Brain microvascular endothelial cell (primary cell): Measurements from ENCODE around the gene KIAA1549.

Source experiments
- DNase-seq: peaks from one replicate; pipeline ENCODE4 v3.0.0-alpha.2; 2020
- H3K27ac ChIP-seq: fragments of 250-450 bp; sonication (Bioruptor Pico); 2 replicates; pipeline ENCODE4 v1.5.1; 2020; ENCODE audit warnings: mild to moderate bottlenecking, moderate library complexity
- H3K27me3 ChIP-seq: fragments of 250-450 bp; sonication (Bioruptor Pico); replicated peaks from 2 replicates; pipeline ENCODE4 v1.5.1; 2020; ENCODE audit warnings: mild to moderate bottlenecking
- H3K36me3 ChIP-seq: fragments of 250-450 bp; sonication (Bioruptor Pico); replicated peaks from 2 replicates; pipeline ENCODE4 v1.5.1; 2020; ENCODE audit warnings: mild to moderate bottlenecking
- H3K4me3 ChIP-seq: 2 replicates; pipeline ENCODE4 v1.5.1; 2011; ENCODE audit warnings: low read depth, mild to moderate bottlenecking, control low read depth, low read length, moderate library complexity
- in situ Hi-C: cut with HindIII; loops from 2 replicates; pipeline ENCODE4 v1.10.0; 2017; ENCODE audit warnings: low sequenced_read_pairs, low pct_ligation_motif_present
- TF ChIP-seq, protein P1 (sequence below): IDR thresholded peaks from 2 replicates; pipeline ENCODE4 v1.5.1; 2011; ENCODE audit warnings: low read depth, mild to moderate bottlenecking, moderate library complexity, low read length, control low read depth, inconsistent platforms; ENCODE audit errors: missing control alignments

The KIAA1549 gene

GRCh38 chr7:138987686-138988085 is 6.5 kb upstream of the KIAA1549 start:
- no peak for DNase-seq

DNA sequence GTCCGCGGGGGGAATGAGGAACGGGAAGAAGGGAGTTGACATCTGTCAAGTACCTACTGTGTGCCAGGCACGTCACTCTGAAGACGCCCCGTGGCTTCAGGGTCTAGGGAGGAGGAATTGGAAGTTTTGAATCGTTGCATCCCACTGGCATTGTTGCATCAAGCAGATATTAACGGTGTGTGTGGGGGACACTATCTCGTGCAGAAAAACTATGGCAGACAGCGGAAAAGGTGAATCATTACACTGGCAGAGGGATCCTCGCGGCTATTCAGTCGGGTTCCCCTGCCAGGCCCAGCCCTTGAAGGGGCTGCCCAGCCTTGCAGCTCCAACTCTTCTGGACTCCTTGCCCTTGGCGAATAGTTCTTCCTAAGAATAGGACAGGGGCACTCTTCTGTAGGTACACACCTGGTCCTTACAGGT is 1.0 kb upstream of the KIAA1549 start:
- in situ Hi-C loops = no loop called here
- Histone ChIP-seq H3K36me3 (no peaks in the 10 kb centered on the region), H3K27ac (no peak overlapping the region), H3K4me3 (peak overlapping the region; percentile 61), H3K27me3 (no peaks in the 10 kb centered on the region)
- TF ChIP-seq, protein P1, sequence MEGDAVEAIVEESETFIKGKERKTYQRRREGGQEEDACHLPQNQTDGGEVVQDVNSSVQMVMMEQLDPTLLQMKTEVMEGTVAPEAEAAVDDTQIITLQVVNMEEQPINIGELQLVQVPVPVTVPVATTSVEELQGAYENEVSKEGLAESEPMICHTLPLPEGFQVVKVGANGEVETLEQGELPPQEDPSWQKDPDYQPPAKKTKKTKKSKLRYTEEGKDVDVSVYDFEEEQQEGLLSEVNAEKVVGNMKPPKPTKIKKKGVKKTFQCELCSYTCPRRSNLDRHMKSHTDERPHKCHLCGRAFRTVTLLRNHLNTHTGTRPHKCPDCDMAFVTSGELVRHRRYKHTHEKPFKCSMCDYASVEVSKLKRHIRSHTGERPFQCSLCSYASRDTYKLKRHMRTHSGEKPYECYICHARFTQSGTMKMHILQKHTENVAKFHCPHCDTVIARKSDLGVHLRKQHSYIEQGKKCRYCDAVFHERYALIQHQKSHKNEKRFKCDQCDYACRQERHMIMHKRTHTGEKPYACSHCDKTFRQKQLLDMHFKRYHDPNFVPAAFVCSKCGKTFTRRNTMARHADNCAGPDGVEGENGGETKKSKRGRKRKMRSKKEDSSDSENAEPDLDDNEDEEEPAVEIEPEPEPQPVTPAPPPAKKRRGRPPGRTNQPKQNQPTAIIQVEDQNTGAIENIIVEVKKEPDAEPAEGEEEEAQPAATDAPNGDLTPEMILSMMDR = no peak
- DNase-seq = no peak

More at GRCh38 chr7:138987686-138988085, 6.5 kb upstream of the KIAA1549 start:
- no peak overlapping the region for H3K27ac ChIP-seq
- in situ Hi-C loops = no loop called here
- H3K27me3 ChIP-seq = no peaks in the 10 kb centered on the region
- no peaks in the 10 kb centered on the region for H3K36me3 ChIP-seq
- TF ChIP-seq, protein P1 = no peak
- H3K4me3 ChIP-seq = no peak overlapping the region

GRCh38 chr7:138980563-138981291 is 462 bp downstream of the KIAA1549 start:
- no peak for DNase-seq
- H3K27ac ChIP-seq = no peak overlapping the region
- H3K36me3 ChIP-seq = no peaks in the 10 kb centered on the region
- in situ Hi-C loops = no loop called here
- H3K4me3 ChIP-seq = peak overlapping the region; percentile 74
- no peaks in the 10 kb centered on the region for H3K27me3 ChIP-seq
- TF ChIP-seq, protein P1 = no peak

DNA sequence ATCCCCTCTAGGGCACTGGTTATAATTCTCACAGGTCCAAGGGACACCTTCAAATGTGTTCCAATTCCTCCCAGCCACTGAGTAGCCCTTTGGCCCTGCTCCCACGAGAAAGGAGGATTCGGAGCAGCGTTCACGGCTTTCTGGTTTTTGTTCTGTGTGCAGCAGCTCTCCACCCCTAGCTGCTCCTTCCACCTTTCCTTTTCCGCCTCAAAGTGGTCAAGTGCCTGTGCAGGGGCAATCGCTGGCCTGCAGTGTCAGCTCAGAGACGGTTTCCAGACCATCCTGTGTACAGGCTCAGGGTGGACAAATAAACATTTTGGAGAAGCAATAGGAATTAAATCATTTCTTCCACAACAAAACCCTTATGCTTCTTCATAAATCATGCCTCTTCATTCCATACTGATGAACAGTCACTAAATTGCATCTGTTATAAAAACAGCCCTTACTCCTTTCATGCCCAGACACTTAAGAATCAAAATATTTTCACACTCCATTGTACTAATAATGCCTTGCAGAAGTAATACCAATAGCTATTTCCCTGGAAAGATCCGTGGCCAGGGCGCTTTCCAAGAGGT is 1.1 kb downstream of the KIAA1549 start:
- Histone ChIP-seq H3K36me3 (no peaks in the 10 kb centered on the region), H3K4me3 (peak overlapping the region; percentile 74), H3K27ac (no peak overlapping the region), H3K27me3 (no peaks in the 10 kb centered on the region)
- TF ChIP-seq, protein P1 = no peak
- in situ Hi-C loops = no loop called here
- no peak for DNase-seq

GRCh38 chr7:138979226-138979979 is 1.8 kb downstream of the KIAA1549 start:
- in situ Hi-C loops = no loop called here

More at GRCh38 chr7:138979226-138979979, 1.8 kb downstream of the KIAA1549 start:
- no peak overlapping the region for H3K4me3 ChIP-seq
- DNase-seq = no peak
- TF ChIP-seq, protein P1 = peak; percentile 28
- H3K27me3 ChIP-seq = no peaks in the 10 kb centered on the region
- no peak overlapping the region for H3K27ac ChIP-seq
- no peaks in the 10 kb centered on the region for H3K36me3 ChIP-seq
